ENCODE results near the gene PODXL.
"Not testable (repeated sequence)": the region's sequence is repeated elsewhere in the genome, so short reads cannot be mapped to it uniquely, and the experiment has no call there.

Gene PODXL

DNA sequence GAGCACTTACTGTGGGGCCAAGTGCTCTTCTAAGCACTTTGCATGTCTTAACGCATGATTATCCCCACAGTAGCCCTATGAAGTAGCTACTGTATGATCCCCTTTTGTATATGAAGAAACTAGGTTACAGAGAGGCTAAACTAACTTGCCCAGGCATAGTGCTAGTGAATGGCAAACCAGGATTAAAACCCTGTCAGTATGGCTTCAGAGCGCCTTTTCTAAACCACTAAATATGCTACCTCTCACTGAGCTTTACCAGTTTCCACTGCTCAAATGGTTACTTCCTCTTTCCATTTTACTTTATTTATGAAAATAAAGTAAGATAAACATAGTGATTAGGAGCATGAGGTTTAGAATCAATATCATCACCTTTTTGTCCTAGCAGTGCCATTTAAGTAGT lies 73.6 kb downstream of the PODXL start:
- Histone ChIP-seq H3K36me3 (ENCODE audit: control insufficient read depth in 1 of 2, insufficient read depth in 2 of 2, low read length in 2 of 2) (peaks cover 0 to 19% of the 10 kb centered on the region in 2 donors), H3K27ac (ENCODE audit: low read depth, low read length) (no peak overlapping the region), H3K27me3 (ENCODE audit: control insufficient read depth in 1 of 2, insufficient read depth in 2 of 2, low read length in 2 of 2) (no peaks in the 10 kb centered on the region), H3K4me3 (ENCODE audit: low read depth in 1 of 2, low read length in 2 of 2) (no peak overlapping the region), H3K9ac (ENCODE audit: low read depth in 1 of 2, low read length in 2 of 2) (no peak overlapping the region), H3K9me3 (ENCODE audit: control insufficient read depth in 1 of 2, low read length in 2 of 2) (no peaks in the 10 kb centered on the region), H3K4me1 (ENCODE audit: control insufficient read depth in 1 of 2, insufficient read depth in 2 of 2, low read length in 2 of 2) (no peaks in the 10 kb centered on the region)

DNA sequence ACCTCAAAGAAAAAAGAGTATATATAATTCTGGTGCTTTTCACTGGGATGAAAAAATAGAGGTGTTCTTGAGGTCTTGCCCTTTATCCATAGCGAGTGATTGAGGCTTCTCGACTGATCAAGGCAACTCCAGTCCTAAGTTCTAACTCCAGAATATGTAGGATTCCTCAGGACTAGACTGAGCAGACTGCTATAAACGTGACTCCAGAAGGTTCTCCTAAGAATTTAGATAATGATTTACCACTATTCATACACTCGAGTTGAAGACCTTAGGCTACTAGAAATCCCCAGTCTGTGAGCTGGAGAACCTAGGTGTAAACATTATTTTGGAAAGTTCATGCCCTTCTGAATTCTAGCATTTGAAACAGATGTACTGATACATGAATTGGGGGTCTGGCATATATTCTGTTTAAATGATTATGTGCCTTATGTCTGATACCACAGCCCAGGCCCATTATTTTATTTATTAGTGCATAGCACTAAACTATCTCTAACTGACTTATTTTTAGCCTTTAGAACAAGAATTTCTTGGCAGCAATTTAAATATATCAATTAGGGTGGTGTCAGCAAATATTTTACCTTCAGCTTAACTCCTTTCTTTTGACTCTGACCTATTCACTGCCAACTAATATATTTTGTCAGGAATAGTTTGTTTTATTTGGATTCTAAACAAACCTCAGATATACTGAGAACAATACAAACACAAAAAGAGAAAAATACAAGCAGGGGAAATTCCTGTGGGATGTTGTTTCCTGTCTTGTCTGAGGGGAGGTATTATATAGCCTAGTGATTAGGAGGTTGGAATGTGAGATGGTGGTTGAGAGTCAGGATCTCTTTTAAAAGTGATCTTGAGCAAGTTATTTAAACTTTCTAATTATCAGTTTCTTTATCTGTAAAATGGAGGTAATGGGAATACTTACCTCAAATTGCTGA lies 75.8 kb downstream of the PODXL start:
- Histone ChIP-seq H3K27me3 (ENCODE audit: control insufficient read depth in 1 of 2, insufficient read depth in 2 of 2, low read length in 2 of 2) (no peaks in the 10 kb centered on the region), H3K27ac (ENCODE audit: low read depth, low read length) (no peak overlapping the region)

DNA sequence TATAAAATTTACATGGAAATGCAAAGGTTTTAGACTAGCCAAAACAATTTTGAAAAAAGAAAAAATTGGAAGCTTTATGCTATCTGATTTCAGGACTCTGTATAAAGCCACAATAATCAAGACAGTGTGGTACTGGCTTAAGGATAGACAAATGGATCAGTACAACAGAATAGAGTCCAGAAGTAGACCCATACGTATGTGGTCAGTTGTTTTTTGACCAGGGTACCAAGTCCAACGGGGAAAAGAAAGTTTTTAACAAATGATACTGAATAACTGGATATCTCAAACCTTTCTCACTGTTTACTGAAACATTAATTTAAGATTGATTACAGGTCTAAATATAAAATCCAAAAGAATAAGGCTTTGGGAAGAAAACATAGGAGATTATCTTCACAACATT lies 79.7 kb downstream of the PODXL start:
- no peak overlapping the region for H3K4me3 ChIP-seq (ENCODE audit: low read depth in 1 of 2, low read length in 2 of 2)

More for the DNA sequence above, 75.8 kb downstream of the PODXL start:
- no peaks in the 10 kb centered on the region for H3K9me3 ChIP-seq (ENCODE audit: control insufficient read depth in 1 of 2, low read length in 2 of 2)
- H3K4me1 ChIP-seq (ENCODE audit: control insufficient read depth in 1 of 2, insufficient read depth in 2 of 2, low read length in 2 of 2) = no peaks in the 10 kb centered on the region
- H3K36me3 ChIP-seq (ENCODE audit: control insufficient read depth in 1 of 2, insufficient read depth in 2 of 2, low read length in 2 of 2) = peaks cover 3 to 15% of the 10 kb centered on the region in 2 donors
- H3K4me3 ChIP-seq (ENCODE audit: low read depth in 1 of 2, low read length in 2 of 2) = no peak overlapping the region
- H3K9ac ChIP-seq (ENCODE audit: low read depth in 1 of 2, low read length in 2 of 2) = no peak overlapping the region

DNA sequence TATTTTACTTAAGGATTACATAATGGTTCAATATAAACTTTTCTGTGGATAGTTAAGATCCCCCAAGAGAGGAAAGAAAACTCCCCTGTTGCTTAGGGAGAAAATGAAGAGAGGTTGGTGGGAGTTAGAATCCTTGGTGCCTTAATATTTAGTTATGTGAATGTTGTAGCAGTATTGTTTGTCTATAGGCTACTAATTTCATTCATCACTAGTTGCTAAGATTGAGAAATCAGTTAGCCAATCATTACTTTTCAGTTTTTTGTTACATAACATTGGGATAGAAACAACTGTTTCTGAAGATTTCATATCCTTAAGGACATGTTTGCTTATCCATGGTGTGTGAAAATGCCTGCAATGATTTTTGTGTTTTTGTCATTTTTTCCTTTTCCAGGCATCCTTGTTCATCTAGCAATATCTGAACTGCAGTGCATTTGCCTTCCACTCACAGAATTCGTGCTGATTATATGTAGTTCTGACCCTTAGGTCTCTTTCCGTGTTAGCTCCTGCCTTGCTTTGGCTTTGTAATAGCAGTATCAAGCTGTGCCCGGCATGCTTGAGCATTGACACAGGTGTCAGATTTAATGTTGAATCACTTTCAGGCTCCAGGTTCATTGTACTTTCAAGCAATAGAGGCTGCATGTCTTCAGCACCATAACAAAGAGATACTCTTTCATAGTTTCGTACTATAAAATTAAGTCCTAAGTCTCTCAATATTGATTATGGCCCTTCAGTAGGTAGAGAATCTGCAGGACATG lies 85.0 kb downstream of the PODXL start:
- Histone ChIP-seq H3K27me3 (ENCODE audit: control insufficient read depth in 1 of 2, insufficient read depth in 2 of 2, low read length in 2 of 2) (no peaks in the 10 kb centered on the region), H3K4me3 (ENCODE audit: low read depth in 1 of 2, low read length in 2 of 2) (no peak overlapping the region), H3K9ac (ENCODE audit: low read depth in 1 of 2, low read length in 2 of 2) (no peak overlapping the region), H3K36me3 (ENCODE audit: control insufficient read depth in 1 of 2, insufficient read depth in 2 of 2, low read length in 2 of 2) (peaks cover 19 to 64% of the 10 kb centered on the region in 2 donors), H3K4me1 (ENCODE audit: control insufficient read depth in 1 of 2, insufficient read depth in 2 of 2, low read length in 2 of 2) (no peaks in the 10 kb centered on the region), H3K9me3 (ENCODE audit: control insufficient read depth in 1 of 2, low read length in 2 of 2) (no peaks in the 10 kb centered on the region), H3K27ac (ENCODE audit: low read depth, low read length) (no peak overlapping the region)

More for the DNA sequence above, 79.7 kb downstream of the PODXL start:
- no peak overlapping the region for H3K9ac ChIP-seq (ENCODE audit: low read depth in 1 of 2, low read length in 2 of 2)
- H3K4me1 ChIP-seq (ENCODE audit: control insufficient read depth in 1 of 2, insufficient read depth in 2 of 2, low read length in 2 of 2) = no peaks in the 10 kb centered on the region
- peaks cover 3 to 12% of the 10 kb centered on the region in 2 donors for H3K36me3 ChIP-seq (ENCODE audit: control insufficient read depth in 1 of 2, insufficient read depth in 2 of 2, low read length in 2 of 2)
- no peaks in the 10 kb centered on the region for H3K27me3 ChIP-seq (ENCODE audit: control insufficient read depth in 1 of 2, insufficient read depth in 2 of 2, low read length in 2 of 2)
- H3K9me3 ChIP-seq (ENCODE audit: control insufficient read depth in 1 of 2, low read length in 2 of 2) = no peaks in the 10 kb centered on the region
- H3K27ac ChIP-seq (ENCODE audit: low read depth, low read length) = no peak overlapping the region

DNA sequence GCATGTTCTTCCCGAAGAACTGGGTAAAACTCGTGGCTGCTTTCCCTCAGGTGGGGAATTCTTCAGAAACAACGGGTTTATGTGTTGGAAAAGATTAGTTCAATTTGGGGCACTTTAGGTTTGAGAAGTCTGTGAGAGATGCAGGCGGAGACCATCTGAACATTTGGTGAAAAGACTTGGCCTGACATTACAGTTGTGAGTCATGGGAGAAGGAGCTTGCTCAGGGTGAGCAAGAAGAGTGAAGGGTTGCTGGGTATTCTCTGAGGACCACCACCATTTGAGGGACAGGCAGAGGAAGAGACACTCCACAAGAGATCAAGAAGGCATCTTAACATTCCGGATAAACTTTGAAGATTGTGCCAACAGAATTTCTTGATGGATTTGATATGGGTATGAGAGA lies 88.6 kb downstream of the PODXL start:
- no peaks in the 10 kb centered on the region for H3K4me1 ChIP-seq (ENCODE audit: control insufficient read depth in 1 of 2, insufficient read depth in 2 of 2, low read length in 2 of 2)
- no peak overlapping the region for H3K4me3 ChIP-seq (ENCODE audit: low read depth in 1 of 2, low read length in 2 of 2)
- no peaks in the 10 kb centered on the region for H3K9me3 ChIP-seq (ENCODE audit: control insufficient read depth in 1 of 2, low read length in 2 of 2)
- no peak overlapping the region for H3K27ac ChIP-seq (ENCODE audit: low read depth, low read length)
- H3K9ac ChIP-seq (ENCODE audit: low read depth in 1 of 2, low read length in 2 of 2) = no peak overlapping the region
- H3K36me3 ChIP-seq (ENCODE audit: control insufficient read depth in 1 of 2, insufficient read depth in 2 of 2, low read length in 2 of 2) = peaks cover 32 to 75% of the 10 kb centered on the region in 2 donors
- H3K27me3 ChIP-seq (ENCODE audit: control insufficient read depth in 1 of 2, insufficient read depth in 2 of 2, low read length in 2 of 2) = no peaks in the 10 kb centered on the region

DNA sequence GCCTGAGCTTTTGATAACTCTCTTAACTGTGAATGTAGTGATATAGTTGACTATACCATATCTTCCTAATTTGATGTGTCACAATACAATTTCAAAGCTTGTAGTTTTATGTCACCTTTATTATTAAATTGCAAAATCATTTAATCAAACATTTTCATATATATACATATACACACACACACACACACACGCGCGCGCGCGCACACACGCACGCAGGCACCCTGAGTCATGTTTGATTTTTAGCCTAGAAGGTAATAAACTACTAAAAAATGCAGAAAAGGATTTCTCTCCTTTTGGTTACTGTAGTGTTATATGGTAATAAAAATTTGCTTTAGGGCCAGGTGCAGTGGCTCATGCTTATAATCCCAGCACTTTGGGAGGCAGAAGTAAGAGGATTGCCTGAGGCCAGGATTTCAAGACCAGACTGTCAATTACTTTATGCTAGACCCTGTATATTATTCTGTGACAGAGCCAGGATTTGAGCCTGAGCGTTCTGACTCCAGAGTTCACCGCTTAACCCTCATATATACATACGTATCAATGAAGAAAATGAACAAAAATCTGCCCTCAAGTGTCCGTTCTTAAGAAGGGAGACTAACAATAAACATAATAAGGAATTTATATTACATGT lies 89.6 kb downstream of the PODXL start:
- no peaks in the 10 kb centered on the region for H3K9me3 ChIP-seq (ENCODE audit: control insufficient read depth in 1 of 2, low read length in 2 of 2)
- no peak overlapping the region for H3K4me3 ChIP-seq (ENCODE audit: low read depth in 1 of 2, low read length in 2 of 2)
- H3K27me3 ChIP-seq (ENCODE audit: control insufficient read depth in 1 of 2, insufficient read depth in 2 of 2, low read length in 2 of 2) = no peaks in the 10 kb centered on the region
- no peak overlapping the region for H3K27ac ChIP-seq (ENCODE audit: low read depth, low read length)
- peaks cover 32 to 74% of the 10 kb centered on the region in 2 donors for H3K36me3 ChIP-seq (ENCODE audit: control insufficient read depth in 1 of 2, insufficient read depth in 2 of 2, low read length in 2 of 2)
- H3K4me1 ChIP-seq (ENCODE audit: control insufficient read depth in 1 of 2, insufficient read depth in 2 of 2, low read length in 2 of 2) = no peaks in the 10 kb centered on the region
- no peak overlapping the region for H3K9ac ChIP-seq (ENCODE audit: low read depth in 1 of 2, low read length in 2 of 2)

DNA sequence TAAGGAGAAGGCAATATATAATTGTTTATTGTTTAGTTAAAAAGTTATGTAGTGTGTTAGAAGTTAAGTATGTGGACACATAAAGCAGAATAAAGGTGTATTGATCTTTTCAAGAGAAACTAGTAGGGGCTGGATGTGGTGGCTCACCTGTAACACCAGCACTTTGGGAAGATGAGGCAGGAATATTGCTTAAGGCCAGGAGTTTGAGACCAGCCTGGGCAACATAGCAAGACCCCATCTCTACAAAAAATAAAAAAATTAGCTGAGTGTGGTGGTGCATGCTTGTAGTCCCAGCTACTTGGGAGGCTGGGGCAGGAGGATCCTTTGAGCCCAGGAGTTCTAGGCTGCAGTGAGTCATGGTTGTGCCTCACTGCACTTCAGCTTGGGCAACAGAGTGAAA lies 93.7 kb downstream of the PODXL start:
- H3K9ac ChIP-seq (ENCODE audit: low read depth in 1 of 2, low read length in 2 of 2); H3K27ac ChIP-seq (ENCODE audit: low read depth, low read length); H3K9me3 ChIP-seq (ENCODE audit: control insufficient read depth in 1 of 2, low read length in 2 of 2); H3K4me3 ChIP-seq (ENCODE audit: low read depth in 1 of 2, low read length in 2 of 2); H3K4me1 ChIP-seq (ENCODE audit: control insufficient read depth in 1 of 2, insufficient read depth in 2 of 2, low read length in 2 of 2); H3K27me3 ChIP-seq (ENCODE audit: control insufficient read depth in 1 of 2, insufficient read depth in 2 of 2, low read length in 2 of 2): not testable (repeated sequence)
- H3K36me3 ChIP-seq (ENCODE audit: control insufficient read depth in 1 of 2, insufficient read depth in 2 of 2, low read length in 2 of 2) = peaks cover 14 to 43% of the 10 kb centered on the region in 2 donors

DNA sequence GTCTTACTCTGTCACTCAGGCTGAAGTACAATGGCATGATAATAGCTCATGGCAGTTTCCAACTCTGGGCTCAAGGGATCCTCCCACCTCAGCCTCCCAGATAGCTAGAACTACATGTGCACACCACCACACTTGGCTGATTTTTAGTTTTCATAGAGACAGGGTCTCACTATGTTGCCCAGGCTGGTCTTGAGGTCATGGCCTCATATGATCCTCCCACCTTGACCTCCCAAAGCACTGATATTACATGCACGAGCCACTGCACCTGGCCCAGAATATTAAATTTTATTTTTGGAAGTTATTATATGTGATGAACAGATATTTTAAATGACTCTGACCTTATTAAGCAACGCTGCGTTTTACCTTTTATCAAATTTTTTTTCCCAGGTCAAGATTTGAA lies 94.4 kb downstream of the PODXL start:
- no peaks in the 10 kb centered on the region for H3K9me3 ChIP-seq (ENCODE audit: control insufficient read depth in 1 of 2, low read length in 2 of 2)
- H3K4me1 ChIP-seq (ENCODE audit: control insufficient read depth in 1 of 2, insufficient read depth in 2 of 2, low read length in 2 of 2) = no peaks in the 10 kb centered on the region
- peaks cover 13 to 36% of the 10 kb centered on the region in 2 donors for H3K36me3 ChIP-seq (ENCODE audit: control insufficient read depth in 1 of 2, insufficient read depth in 2 of 2, low read length in 2 of 2)
- no peak overlapping the region for H3K4me3 ChIP-seq (ENCODE audit: low read depth in 1 of 2, low read length in 2 of 2)
- H3K27ac ChIP-seq (ENCODE audit: low read depth, low read length) = no peak overlapping the region
- H3K9ac ChIP-seq (ENCODE audit: low read depth in 1 of 2, low read length in 2 of 2) = no peak overlapping the region
- no peaks in the 10 kb centered on the region for H3K27me3 ChIP-seq (ENCODE audit: control insufficient read depth in 1 of 2, insufficient read depth in 2 of 2, low read length in 2 of 2)

DNA sequence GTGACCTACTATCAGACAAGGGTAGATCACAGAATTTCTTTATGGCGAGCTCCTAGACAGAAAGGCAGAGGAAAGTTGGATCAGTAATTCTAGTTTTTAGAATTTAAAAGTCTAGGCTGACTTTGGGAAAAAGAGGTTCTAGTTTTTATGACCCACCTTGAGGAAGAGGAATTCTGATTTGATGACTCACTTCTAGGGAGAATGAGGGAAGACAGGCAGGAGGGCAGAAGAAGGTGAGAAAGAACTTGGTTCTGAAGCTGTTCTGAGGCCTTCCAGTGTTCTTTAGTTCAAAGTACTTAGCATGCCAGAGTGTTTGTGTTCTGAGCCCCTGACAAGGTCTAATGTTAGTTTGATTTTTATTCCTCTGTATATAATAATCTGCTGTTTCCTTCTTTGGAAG lies 97.2 kb downstream of the PODXL start:
- Histone ChIP-seq H3K4me1 (ENCODE audit: control insufficient read depth in 1 of 2, insufficient read depth in 2 of 2, low read length in 2 of 2) (no peaks in the 10 kb centered on the region), H3K27me3 (ENCODE audit: control insufficient read depth in 1 of 2, insufficient read depth in 2 of 2, low read length in 2 of 2) (no peaks in the 10 kb centered on the region), H3K36me3 (ENCODE audit: control insufficient read depth in 1 of 2, insufficient read depth in 2 of 2, low read length in 2 of 2) (peaks cover 10 to 18% of the 10 kb centered on the region in 2 donors), H3K4me3 (ENCODE audit: low read depth in 1 of 2, low read length in 2 of 2) (no peak overlapping the region), H3K9ac (ENCODE audit: low read depth in 1 of 2, low read length in 2 of 2) (no peak overlapping the region), H3K27ac (ENCODE audit: low read depth, low read length) (no peak overlapping the region), H3K9me3 (ENCODE audit: control insufficient read depth in 1 of 2, low read length in 2 of 2) (no peaks in the 10 kb centered on the region)

DNA sequence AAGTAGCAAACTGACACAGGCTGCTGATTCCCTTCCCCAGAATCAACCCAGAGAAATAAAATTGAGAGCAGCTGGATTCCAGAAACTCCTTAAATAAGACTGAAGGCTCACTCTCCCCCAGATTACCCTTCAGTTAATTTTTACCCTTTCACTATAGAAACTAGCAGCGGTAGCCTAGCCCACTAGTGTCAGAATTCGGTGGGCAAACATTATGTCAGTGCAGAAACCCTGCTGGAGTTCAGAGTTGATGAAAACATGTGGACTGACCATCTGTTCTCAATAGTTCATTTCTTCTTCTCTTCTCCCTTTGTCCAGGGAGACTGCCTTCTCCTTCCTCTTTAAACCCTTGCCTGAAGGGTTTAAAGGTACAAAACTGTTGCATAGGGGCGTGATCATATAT lies 100.1 kb downstream of the PODXL start:
- H3K27me3 ChIP-seq (ENCODE audit: control insufficient read depth in 1 of 2, insufficient read depth in 2 of 2, low read length in 2 of 2) = no peaks in the 10 kb centered on the region
- H3K27ac ChIP-seq (ENCODE audit: low read depth, low read length) = no peak overlapping the region
- H3K9me3 ChIP-seq (ENCODE audit: control insufficient read depth in 1 of 2, low read length in 2 of 2) = no peaks in the 10 kb centered on the region
- H3K4me3 ChIP-seq (ENCODE audit: low read depth in 1 of 2, low read length in 2 of 2) = no peak overlapping the region
- peaks cover 3 to 9% of the 10 kb centered on the region in 2 donors for H3K36me3 ChIP-seq (ENCODE audit: control insufficient read depth in 1 of 2, insufficient read depth in 2 of 2, low read length in 2 of 2)
- H3K9ac ChIP-seq (ENCODE audit: low read depth in 1 of 2, low read length in 2 of 2) = no peak overlapping the region
- H3K4me1 ChIP-seq (ENCODE audit: control insufficient read depth in 1 of 2, insufficient read depth in 2 of 2, low read length in 2 of 2) = no peaks in the 10 kb centered on the region

Data from duodenal mucosa (tissue), 2 donors.